ENCODE data around the gene MAGT1. TPM values are rescaled to one million over a fixed set of nuclear protein-coding genes. Genes with fewer than 3 reads are reported as not detected.
A peak's percentile ranks its signal among the peaks of the same experiment; 100 is the strongest.
"Not testable (repeated sequence)": the region's sequence is repeated elsewhere in the genome, so short reads cannot be mapped to it uniquely, and the experiment has no call there.

Gene MAGT1
- total RNA-seq, result 10 to 100 TPM; 39.7 to 60.1 (median 43.4) TPM

DNA sequence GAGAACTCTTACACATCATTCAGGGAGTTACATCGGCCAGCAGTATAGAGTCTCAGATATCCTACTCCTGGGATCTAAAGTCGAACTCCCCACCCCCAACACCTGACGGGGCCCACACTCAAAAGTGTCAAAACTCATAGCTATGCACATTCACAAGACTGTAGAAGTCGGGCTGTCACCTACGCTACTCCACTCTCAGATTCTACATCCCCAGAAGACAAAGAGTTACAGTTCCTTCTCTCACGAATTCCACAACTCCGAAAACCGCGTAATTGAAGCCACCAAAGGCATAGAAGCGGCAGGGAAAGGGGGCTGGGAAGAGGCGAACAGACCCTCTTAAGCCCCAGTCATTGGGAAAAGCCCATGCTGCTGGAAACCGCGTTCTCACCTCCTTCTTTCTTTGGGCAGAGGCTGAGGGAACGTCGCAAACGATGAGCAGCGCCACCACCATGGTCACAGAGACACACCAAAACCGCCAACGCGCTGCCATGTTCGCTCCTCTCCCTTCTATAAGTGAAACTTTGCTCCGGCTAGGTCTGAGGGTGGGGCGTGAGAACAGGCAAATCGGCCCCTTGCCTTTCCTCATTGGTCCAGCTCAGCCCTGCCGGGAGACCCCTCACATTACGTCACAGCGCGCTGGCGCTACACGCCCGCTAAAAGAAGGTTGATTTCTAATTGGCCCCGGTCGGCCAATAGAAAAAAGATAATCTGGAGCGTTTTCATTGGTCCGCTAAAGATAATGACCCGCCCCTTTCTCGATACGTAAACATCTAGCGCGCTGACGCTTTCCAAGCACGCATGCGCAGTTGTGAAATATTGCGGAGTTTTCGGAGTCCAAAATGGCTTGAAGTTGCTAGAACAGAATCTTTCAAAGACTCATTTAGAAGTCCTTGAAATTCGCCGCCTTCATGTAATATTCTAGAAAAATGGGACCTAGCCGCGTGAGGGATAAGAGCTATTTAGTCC, at the start of gene MAGT1:
Gene MAGT1 (minus strand): TSS at position 515 of the 966 bp plus-strand sequence. CDS start 25 bp downstream, at position 490.
- ATAC-seq (ENCODE audit: low FRiP score) (peak; percentile 95), DNase-seq (ENCODE audit: low spot score) (peak; percentile 37)
- TF ChIP-seq, protein P1, sequence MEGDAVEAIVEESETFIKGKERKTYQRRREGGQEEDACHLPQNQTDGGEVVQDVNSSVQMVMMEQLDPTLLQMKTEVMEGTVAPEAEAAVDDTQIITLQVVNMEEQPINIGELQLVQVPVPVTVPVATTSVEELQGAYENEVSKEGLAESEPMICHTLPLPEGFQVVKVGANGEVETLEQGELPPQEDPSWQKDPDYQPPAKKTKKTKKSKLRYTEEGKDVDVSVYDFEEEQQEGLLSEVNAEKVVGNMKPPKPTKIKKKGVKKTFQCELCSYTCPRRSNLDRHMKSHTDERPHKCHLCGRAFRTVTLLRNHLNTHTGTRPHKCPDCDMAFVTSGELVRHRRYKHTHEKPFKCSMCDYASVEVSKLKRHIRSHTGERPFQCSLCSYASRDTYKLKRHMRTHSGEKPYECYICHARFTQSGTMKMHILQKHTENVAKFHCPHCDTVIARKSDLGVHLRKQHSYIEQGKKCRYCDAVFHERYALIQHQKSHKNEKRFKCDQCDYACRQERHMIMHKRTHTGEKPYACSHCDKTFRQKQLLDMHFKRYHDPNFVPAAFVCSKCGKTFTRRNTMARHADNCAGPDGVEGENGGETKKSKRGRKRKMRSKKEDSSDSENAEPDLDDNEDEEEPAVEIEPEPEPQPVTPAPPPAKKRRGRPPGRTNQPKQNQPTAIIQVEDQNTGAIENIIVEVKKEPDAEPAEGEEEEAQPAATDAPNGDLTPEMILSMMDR (IDR thresholded peaks at IDR 0.05), result no peak

- ATAC-seq (ENCODE audit: low FRiP score); DNase-seq (ENCODE audit: low spot score): not testable (repeated sequence)
These were observed 49.8 kb upstream of the MAGT1 start for GRCh38 chrX:77945031-77945430.

- no peak for DNase-seq (ENCODE audit: low spot score)
- ATAC-seq (ENCODE audit: low FRiP score), result no peak
- TF ChIP-seq, protein P1 (IDR thresholded peaks at IDR 0.05), result no peak
These were observed 42.9 kb upstream of the MAGT1 start for GRCh38 chrX:77938083-77938680.

DNA sequence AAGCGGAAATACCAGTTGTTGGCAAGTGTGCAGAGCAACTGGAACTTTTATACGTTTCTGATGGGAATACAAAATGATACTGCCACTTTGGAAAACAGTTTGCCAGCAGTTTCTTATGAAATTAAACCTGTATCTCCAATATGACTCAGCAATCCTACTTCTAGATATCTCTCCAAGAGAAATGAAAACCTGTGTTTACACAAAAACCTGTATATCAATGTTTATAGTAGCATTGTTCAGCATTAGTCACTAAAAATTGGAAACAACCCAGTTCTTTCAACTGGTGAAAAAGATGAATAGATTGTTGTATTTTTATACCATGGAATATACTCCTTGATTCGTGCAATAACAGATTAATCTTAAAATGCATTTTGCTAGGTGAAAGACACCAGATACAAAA, 42.1 kb upstream of the MAGT1 start:
- DNase-seq (ENCODE audit: low spot score) (no peak), ATAC-seq (ENCODE audit: low FRiP score) (no peak)
- TF ChIP-seq, protein P1 (IDR thresholded peaks at IDR 0.05), result no peak

DNA sequence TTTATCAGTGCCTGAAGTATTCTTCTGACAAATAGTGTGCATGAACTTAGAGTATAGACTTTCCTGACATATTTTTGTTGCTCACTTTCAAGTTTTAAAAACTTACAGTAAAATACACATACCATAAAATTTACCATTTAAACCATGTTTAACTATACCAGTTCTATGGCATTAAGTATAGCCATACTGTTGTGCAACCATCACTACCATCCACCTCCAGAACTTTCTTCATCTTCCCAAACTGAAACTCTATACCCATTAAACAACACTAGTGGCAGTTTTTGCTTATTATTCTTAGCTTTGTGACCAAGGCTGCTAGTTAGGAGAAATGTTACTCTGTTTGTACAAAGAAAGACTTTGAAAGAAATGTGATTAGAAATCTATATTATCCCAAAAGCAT, 41.1 kb upstream of the MAGT1 start:
- ATAC-seq (ENCODE audit: low FRiP score) (no peak), DNase-seq (ENCODE audit: low spot score) (no peak)
- TF ChIP-seq, protein P1 (IDR thresholded peaks at IDR 0.05), result no peak

DNA sequence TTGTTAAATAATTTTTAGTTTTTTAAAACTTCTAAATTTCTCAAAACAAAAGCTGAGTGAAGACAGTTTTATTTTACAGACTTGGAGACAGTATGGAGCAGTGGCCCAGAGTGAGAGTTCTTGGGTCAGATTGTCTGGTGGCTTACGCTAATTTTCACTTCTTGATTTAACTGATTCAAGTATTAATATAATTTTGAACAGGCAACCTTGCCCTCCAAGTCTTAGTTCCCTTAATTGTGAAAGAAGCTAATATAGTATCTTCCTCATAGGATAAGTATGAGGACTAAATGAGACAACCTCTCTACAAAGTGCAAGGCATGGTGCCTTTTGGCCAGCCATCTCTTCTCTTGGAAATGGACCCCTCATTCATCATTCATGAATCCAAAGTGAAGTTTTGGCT, 40.7 kb upstream of the MAGT1 start:
- DNase-seq (ENCODE audit: low spot score) (no peak), ATAC-seq (ENCODE audit: low FRiP score) (no peak)

GRCh38 chrX:77930581-77930980, 35.3 kb upstream of the MAGT1 start:
- no peak for DNase-seq (ENCODE audit: low spot score)
- TF ChIP-seq, protein P1 (IDR thresholded peaks at IDR 0.05), result no peak

More for the DNA sequence above, 40.7 kb upstream of the MAGT1 start:
- TF ChIP-seq, protein P1 (IDR thresholded peaks at IDR 0.05), result no peak

More at GRCh38 chrX:77930581-77930980, 35.3 kb upstream of the MAGT1 start:
- no peak for ATAC-seq (ENCODE audit: low FRiP score)

Data from omental fat pad (tissue), 4 donors.